Motor neuron (in vitro differentiated cells): Measurements from ENCODE around the gene COL6A1. TPM values are rescaled to one million over a fixed set of nuclear protein-coding genes. Genes with fewer than 3 reads are reported as not detected.
"Not testable (repeated sequence)": the region's sequence is repeated elsewhere in the genome, so short reads cannot be mapped to it uniquely, and the experiment has no call there.

ENCODE experiments used
- ATAC-seq, 8 experiments: fragments of 200-7000 bp; cut with Tn5 transposase; replicated peaks in 6 of 8; 2 replicates each; pipeline ENCODE4 v1.8.0; 2021; ENCODE audit warnings: mild to moderate bottlenecking in 8 of 8, moderate library complexity in 8 of 8
- H3K27ac ChIP-seq, 2 donors: fragments of 250-450 bp; sonication (Bioruptor Pico); 2 replicates each; pipeline ENCODE4 v1.9.0; 2021; ENCODE audit warnings: antibody characterized with exemption in 2 of 2, mild to moderate bottlenecking in 2 of 2, moderate library complexity in 1 of 2
- H3K4me1 ChIP-seq, 2 donors: fragments of 250-450 bp; sonication (Bioruptor Pico); replicated peaks in 1 of 2; 2 replicates each; pipeline ENCODE4 v1.6.1; 2021; ENCODE audit warnings: antibody characterized with exemption in 2 of 2, mild to moderate bottlenecking in 2 of 2, moderate library complexity in 1 of 2
- H3K4me3 ChIP-seq, 5 donors: fragments of 250-450 bp; sonication (Bioruptor Pico); 2 replicates each; pipeline ENCODE4 v1.9.0; 2021; ENCODE audit warnings: antibody characterized with exemption in 5 of 5, mild to moderate bottlenecking in 5 of 5, moderate library complexity in 4 of 5
- WGBS, 10 experiments: fragments of 450-650 bp; shearing (Covaris generic); methylation state at CpG; one replicate each; pipeline ENCODE4 v1.0.0; 2022; 5-methylcytosine and 5-hydroxymethylcytosine counted together
- in situ Hi-C, 9 experiments: fragments of 400-800 bp; cut with MboI; loops; one replicate each; pipeline ENCODE4 v1.15.0; 2021; ENCODE audit warnings: low sequenced_read_pairs in 9 of 9, low pct_unique_long_range_greater_than_20kb in 2 of 9; ENCODE audit not compliant: unreplicated experiment in 9 of 9
- total RNA-seq, 8 experiments: library from RNA; unstranded; fragments of 300-600 nt; gene quantifications; 2 replicates each; pipeline versions ENCODE4 v1.2.3 to v1.2.4, GENCODE V29; 2022

The COL6A1 gene
- total RNA-seq, 8 experiments from 2014 or later: 12.4 to 184 (median 81.7) TPM

GRCh38 chr21:46003575-46004007 lies 22.0 kb downstream of the COL6A1 start:
- ATAC-seq: no peak
- H3K4me1 ChIP-seq: no peaks in the 10 kb centered on the region
- WGBS, 10 experiments: 90 to 100% (median 93%) methylated on average over 2 to 25 of the region's 42 CpGs; no CpG with 5 or more reads in 5 of the 10 experiments
- H3K4me3 ChIP-seq: no peak overlapping the region
- in situ Hi-C loops: no loop called here
- no peak overlapping the region for H3K27ac ChIP-seq

GRCh38 chr21:46004168-46004861 lies 22.7 kb downstream of the COL6A1 start:
- WGBS, 10 experiments: 44 to 68% (median 54%) methylated on average over 3 to 5 of the region's 24 CpGs; no CpG with 5 or more reads in 5 of the 10 experiments
- H3K4me1 ChIP-seq: peaks cover 1 to 3% of the 10 kb centered on the region in 2 donors
- ATAC-seq: no peak
- H3K4me3 ChIP-seq: no peak overlapping the region
- in situ Hi-C loops: no loop called here
- no peak overlapping the region for H3K27ac ChIP-seq

- WGBS, 10 experiments: 60 to 95% (median 83%) methylated on average over 1 to 8 of the region's 12 CpGs; no CpG with 5 or more reads in 5 of the 10 experiments
- H3K27ac ChIP-seq: no peak overlapping the region
- no peak for ATAC-seq
Measured at GRCh38 chr21:46005081-46005480, 23.5 kb downstream of the COL6A1 start.

GRCh38 chr21:46005481-46005881 lies 23.9 kb downstream of the COL6A1 start:
- H3K4me3 ChIP-seq: no peak overlapping the region
- ATAC-seq: no peak
- H3K4me1 ChIP-seq: peaks cover 6 to 9% of the 10 kb centered on the region in 2 donors
- 80 to 85% methylated on average over 1 to 5 of the region's 20 CpGs; no CpG with 5 or more reads in 8 of the 10 experiments for WGBS, 10 experiments
- H3K27ac ChIP-seq: no peak overlapping the region
- in situ Hi-C loops: no loop called here

More at GRCh38 chr21:46005081-46005480, 23.5 kb downstream of the COL6A1 start:
- in situ Hi-C loops: no loop called here
- H3K4me3 ChIP-seq: no peak overlapping the region
- peaks cover 6 to 7% of the 10 kb centered on the region in 2 donors for H3K4me1 ChIP-seq

GRCh38 chr21:46005894-46006546 lies 24.4 kb downstream of the COL6A1 start:
- H3K4me1 ChIP-seq, ATAC-seq, in situ Hi-C loops, H3K27ac ChIP-seq, H3K4me3 ChIP-seq: not testable (repeated sequence)
- no CpG with 5 or more reads among the region's 64 CpGs for WGBS, 10 experiments

- ATAC-seq: peak in 1 of 8 experiments; percentile 2
- Histone ChIP-seq H3K4me3 (no peak overlapping the region), H3K27ac (no peak overlapping the region), H3K4me1 (peaks cover 6 to 9% of the 10 kb centered on the region in 2 donors)
- WGBS, 10 experiments: 87 to 100% (median 88%) methylated on average over 2 to 5 of the region's 40 CpGs; no CpG with 5 or more reads in 7 of the 10 experiments
- in situ Hi-C loops: no loop called here
Measured at GRCh38 chr21:46006547-46007491, 25.2 kb downstream of the COL6A1 start.

- H3K4me3 ChIP-seq: no peak overlapping the region
- 40% methylated on average over 1 of the region's 4 CpGs; no CpG with 5 or more reads in 9 of the 10 experiments for WGBS, 10 experiments
- ATAC-seq: no peak
- no peak overlapping the region for H3K27ac ChIP-seq
- in situ Hi-C loops: no loop called here
- peaks cover 6 to 9% of the 10 kb centered on the region in 2 donors for H3K4me1 ChIP-seq
Measured at GRCh38 chr21:46007492-46007868, 25.9 kb downstream of the COL6A1 start.

- WGBS, 10 experiments: 54 to 98% (median 78%) methylated on average over 3 to 10 of the region's 16 CpGs; no CpG with 5 or more reads in 4 of the 10 experiments
- in situ Hi-C loops: no loop called here
- Histone ChIP-seq H3K27ac (no peak overlapping the region), H3K4me1 (peaks cover 6 to 9% of the 10 kb centered on the region in 2 donors), H3K4me3 (no peak overlapping the region)
- peak in 2 of 8 experiments; percentile 15 to 21 for ATAC-seq
Measured at GRCh38 chr21:46008893-46009621, 27.5 kb downstream of the COL6A1 start.

- ATAC-seq: peak in 1 of 8 experiments; percentile 22
- in situ Hi-C loops: no loop called here
- no peak overlapping the region for H3K4me3 ChIP-seq
- H3K27ac ChIP-seq: no peak overlapping the region
- whole genome bisulfite sequencing, 10 experiments: 70 to 100% (median 87%) methylated on average over 1 to 6 of the region's 34 CpGs; no CpG with 5 or more reads in 4 of the 10 experiments
- peaks cover 6 to 9% of the 10 kb centered on the region in 2 donors for H3K4me1 ChIP-seq
Measured at GRCh38 chr21:46009951-46010705, 28.6 kb downstream of the COL6A1 start.

- no peak for ATAC-seq
- Histone ChIP-seq H3K4me3 (no peak overlapping the region), H3K4me1 (peaks cover 6 to 9% of the 10 kb centered on the region in 2 donors), H3K27ac (no peak overlapping the region)
- in situ Hi-C loops: no loop called here
- WGBS, 10 experiments: 0 to 100% (median 86%) methylated on average over 1 to 8 of the region's 22 CpGs; no CpG with 5 or more reads in 4 of the 10 experiments
Measured at GRCh38 chr21:46011267-46011967, 29.8 kb downstream of the COL6A1 start.

- in situ Hi-C loops: no loop called here
- 12 to 100% (median 88%) methylated on average over 3 to 4 of the region's 4 CpGs; no CpG with 5 or more reads in 1 of the 10 experiments for WGBS, 10 experiments
- ATAC-seq: no peak
Measured at GRCh38 chr21:46012154-46012553, 30.6 kb downstream of the COL6A1 start.

More at GRCh38 chr21:46012154-46012553, 30.6 kb downstream of the COL6A1 start:
- peaks cover 6 to 9% of the 10 kb centered on the region in 2 donors for H3K4me1 ChIP-seq
- H3K4me3 ChIP-seq: no peak overlapping the region
- no peak overlapping the region for H3K27ac ChIP-seq
